OCI-LY1 (cell line): ENCODE results near the gene CSTF1.

Source experiments
- CTCF ChIP-seq: fragments of 200-600 bp; sonication (generic), shearing (Covaris generic); IDR thresholded peaks from 2 replicates; pipeline ENCODE4 v1.5.1; 2017; ENCODE audit warnings: mild to moderate bottlenecking, antibody characterized with exemption, low read length, moderate library complexity, mixed read lengths
- EZH2 ChIP-seq: fragments of 200-600 bp; sonication (generic), shearing (Covaris generic); IDR thresholded peaks from 2 replicates; pipeline ENCODE4 v1.8.0; 2017; ENCODE audit warnings: borderline replicate concordance, mixed run types, mild to moderate bottlenecking, antibody characterized with exemption, low read length, moderate library complexity, mixed read lengths

- no peak for TF ChIP-seq CTCF
- no peak for TF ChIP-seq EZH2
Measured at GRCh38 chr20:56417402-56417801, 25.0 kb downstream of the CSTF1 start.
